Bronchial epithelial cell (primary cell): ENCODE data around the gene TADA2A. TPM values are rescaled to one million over a fixed set of nuclear protein-coding genes. Genes with fewer than 3 reads are reported as not detected.
A peak's percentile ranks its signal among the peaks of the same experiment; 100 is the strongest.

Experiments used
- DNase-seq: peaks from one replicate; pipeline ENCODE4 v3.0.0-alpha.2; 2010; ENCODE audit warnings: low read depth
- FAIRE-seq: peaks from 2 replicates; lab custom pipeline; 2011; peaks lifted over from hg19 to GRCh38; lab: Jason Lieb, UNC
- H3K27me3 ChIP-seq: 2 replicates; pipeline ENCODE4 v1.5.1; 2011; ENCODE audit warnings: low read length; ENCODE audit not compliant: control insufficient read depth, insufficient read depth
- H3K36me3 ChIP-seq: 2 replicates; pipeline ENCODE4 v1.5.1; 2011; ENCODE audit warnings: low read length; ENCODE audit not compliant: control insufficient read depth, insufficient read depth
- H3K4me3 ChIP-seq: 2 replicates; pipeline ENCODE4 v1.5.1; 2011; ENCODE audit warnings: mild to moderate bottlenecking, low read depth, low read length, control low read depth
- total RNA-seq: library from RNA; depleted of rRNA; stranded (reverse); fragments of >200 nt; gene quantifications from 2 replicates; pipeline ENCODE4 v1.2.1, GENCODE V29; 2014
- TF ChIP-seq, protein P1 (sequence below): IDR thresholded peaks from 2 replicates; pipeline ENCODE4 v1.5.1; 2011; ENCODE audit warnings: mild to moderate bottlenecking, moderate library complexity, low read length, control low read depth, inconsistent platforms; ENCODE audit not compliant: insufficient read depth, severe bottlenecking

Gene TADA2A
- total RNA-seq, 1 donor from 2014 or later = 15.8 TPM

DNA sequence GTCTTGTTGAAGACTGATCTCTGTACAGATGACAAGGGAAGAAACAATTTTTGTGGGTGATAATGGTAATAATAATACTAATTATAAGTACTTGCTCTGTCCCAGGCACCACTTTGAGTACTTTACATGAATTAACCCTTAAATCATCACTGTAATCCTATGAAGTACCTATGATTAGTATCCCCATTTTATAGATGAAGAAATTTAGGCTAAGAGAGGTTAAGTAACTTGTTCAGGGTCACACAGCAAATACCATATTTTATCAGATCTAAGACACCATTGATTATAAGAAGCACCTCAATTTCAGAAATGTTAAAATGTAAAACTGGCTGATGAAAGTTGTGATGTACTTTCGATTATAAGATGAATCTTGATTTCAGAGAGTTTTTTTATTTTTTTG, 18.6 kb downstream of the TADA2A start:
- peaks cover 7% of the 10 kb centered on the region for H3K36me3 ChIP-seq
- FAIRE-seq = no peak
- DNase-seq = no peak
- TF ChIP-seq, protein P1, sequence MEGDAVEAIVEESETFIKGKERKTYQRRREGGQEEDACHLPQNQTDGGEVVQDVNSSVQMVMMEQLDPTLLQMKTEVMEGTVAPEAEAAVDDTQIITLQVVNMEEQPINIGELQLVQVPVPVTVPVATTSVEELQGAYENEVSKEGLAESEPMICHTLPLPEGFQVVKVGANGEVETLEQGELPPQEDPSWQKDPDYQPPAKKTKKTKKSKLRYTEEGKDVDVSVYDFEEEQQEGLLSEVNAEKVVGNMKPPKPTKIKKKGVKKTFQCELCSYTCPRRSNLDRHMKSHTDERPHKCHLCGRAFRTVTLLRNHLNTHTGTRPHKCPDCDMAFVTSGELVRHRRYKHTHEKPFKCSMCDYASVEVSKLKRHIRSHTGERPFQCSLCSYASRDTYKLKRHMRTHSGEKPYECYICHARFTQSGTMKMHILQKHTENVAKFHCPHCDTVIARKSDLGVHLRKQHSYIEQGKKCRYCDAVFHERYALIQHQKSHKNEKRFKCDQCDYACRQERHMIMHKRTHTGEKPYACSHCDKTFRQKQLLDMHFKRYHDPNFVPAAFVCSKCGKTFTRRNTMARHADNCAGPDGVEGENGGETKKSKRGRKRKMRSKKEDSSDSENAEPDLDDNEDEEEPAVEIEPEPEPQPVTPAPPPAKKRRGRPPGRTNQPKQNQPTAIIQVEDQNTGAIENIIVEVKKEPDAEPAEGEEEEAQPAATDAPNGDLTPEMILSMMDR = no peak
- no peaks in the 10 kb centered on the region for H3K27me3 ChIP-seq
- no peak overlapping the region for H3K4me3 ChIP-seq

DNA sequence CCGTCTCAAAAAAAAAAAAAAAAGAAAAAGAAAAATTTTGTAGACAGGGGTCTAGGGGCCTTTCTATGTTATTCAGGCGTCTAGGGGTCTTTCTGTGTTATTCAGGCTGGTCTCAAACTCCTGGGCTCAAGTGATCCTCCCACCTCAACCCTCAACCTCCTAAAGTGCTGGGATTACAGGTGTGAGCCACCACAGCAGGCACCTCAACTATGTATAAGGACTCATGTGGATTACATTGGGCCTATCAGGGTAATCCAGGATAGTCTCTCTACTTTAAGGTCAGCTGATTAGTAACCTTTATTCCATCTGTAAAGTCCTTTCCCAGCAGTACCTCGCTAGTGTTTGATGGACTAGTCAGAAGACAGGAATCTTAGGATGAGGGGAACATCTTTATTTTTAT, 22.4 kb downstream of the TADA2A start:
- Histone ChIP-seq H3K4me3 (no peak overlapping the region), H3K27me3 (no peaks in the 10 kb centered on the region), H3K36me3 (peaks cover 9% of the 10 kb centered on the region)
- TF ChIP-seq, protein P1 = no peak
- DNase-seq (no peak), FAIRE-seq (no peak)

DNA sequence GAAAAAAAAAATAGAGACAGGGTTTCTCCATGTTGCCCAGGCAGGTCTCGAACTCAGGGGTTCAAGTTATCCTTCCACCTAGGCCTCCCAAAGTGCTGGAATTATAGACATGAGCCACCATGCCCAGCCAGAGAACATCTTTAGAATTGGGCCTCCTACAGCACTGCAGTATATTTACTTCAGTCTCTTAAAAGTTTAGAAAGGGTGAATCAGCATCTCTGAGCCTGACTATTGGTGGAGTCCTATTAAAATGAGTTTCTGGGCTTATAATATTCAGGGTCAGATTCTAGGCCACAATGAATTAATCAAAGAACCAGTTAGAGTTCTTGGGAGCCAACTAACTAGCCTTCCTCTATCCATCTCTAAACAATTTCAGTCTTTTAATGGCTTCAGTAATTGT, 22.8 kb downstream of the TADA2A start:
- peaks cover 9% of the 10 kb centered on the region for H3K36me3 ChIP-seq
- H3K4me3 ChIP-seq = no peak overlapping the region
- H3K27me3 ChIP-seq = no peaks in the 10 kb centered on the region
- no peak for FAIRE-seq
- DNase-seq = peak; percentile 46
- TF ChIP-seq, protein P1 = no peak

DNA sequence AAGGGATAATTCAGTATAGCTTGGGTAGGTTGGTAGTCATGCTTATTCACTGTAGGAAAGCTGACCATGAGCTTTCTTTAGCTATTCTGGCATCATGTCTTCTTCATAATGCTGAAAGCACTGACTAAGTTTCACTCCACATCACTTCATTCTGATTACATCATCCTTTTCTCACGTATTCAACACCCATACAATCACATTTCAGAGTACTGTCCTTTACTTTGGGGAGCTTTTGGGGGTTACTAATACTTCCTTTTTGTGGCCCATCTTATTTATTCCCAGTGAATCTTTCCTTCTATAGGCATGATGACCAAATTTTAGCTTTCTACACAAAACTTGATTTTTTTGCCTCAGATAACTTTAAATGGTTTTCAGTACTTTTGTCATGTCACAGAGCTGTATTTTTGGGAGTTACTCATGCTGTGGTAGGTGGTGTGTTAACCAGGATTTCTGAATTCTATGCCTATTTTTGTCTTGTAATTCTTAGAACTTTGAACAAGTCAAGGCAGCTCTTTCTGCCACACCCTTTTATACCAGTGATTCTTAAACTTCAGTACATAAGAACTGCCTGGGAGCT, 23.5 kb downstream of the TADA2A start:
- Histone ChIP-seq H3K36me3 (peaks cover 9% of the 10 kb centered on the region), H3K4me3 (no peak overlapping the region)
- peak; percentile 98 for DNase-seq

DNA sequence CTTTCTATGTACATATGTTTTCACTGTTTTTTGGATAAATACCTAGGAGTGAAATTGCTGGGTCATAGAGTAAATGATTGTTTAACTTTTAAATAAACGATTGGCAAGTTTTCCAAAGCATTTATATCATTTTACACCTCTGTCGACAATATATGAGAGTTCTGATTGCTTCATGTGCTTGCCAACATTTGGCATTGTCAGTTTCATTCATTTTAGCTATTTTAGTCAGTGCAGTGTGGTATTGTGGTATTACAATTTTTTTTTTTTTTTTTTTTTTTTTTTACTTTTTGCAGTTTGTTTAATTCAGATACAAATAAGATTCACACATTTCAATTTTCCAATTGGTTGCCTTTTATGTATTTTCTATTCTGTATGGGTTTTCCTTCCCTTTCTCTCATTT, 26.0 kb downstream of the TADA2A start:
- H3K27me3 ChIP-seq = no peaks in the 10 kb centered on the region
- DNase-seq (no peak), FAIRE-seq (no peak)
- H3K36me3 ChIP-seq = peaks cover 4% of the 10 kb centered on the region
- H3K4me3 ChIP-seq = no peak overlapping the region
- TF ChIP-seq, protein P1 = no peak

More for the DNA sequence above, 23.5 kb downstream of the TADA2A start:
- FAIRE-seq = no peak
- TF ChIP-seq, protein P1 = no peak
- H3K27me3 ChIP-seq = no peaks in the 10 kb centered on the region

DNA sequence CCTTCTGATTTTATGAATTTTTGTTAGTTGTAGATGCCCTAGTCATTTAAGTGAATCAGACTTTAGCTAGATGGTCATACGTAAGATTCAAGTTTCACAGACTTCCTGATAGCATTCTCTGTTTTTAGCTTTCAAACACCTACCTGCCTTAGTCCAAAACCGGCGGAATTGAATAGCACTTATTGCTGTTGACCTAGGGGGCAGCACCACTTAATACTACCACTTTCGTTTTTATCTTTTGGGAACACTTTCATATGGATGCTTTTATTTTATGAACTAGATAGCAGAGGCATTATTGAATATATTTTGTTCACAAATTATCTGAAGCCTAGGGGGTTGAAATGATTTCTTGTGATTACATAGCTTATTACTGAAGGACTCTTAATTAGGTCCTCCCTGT, 31.5 kb downstream of the TADA2A start:
- no peak for FAIRE-seq

More for the DNA sequence above, 31.5 kb downstream of the TADA2A start:
- TF ChIP-seq, protein P1 = peak; percentile 33
- Histone ChIP-seq H3K36me3 (peaks cover 11% of the 10 kb centered on the region), H3K27me3 (no peaks in the 10 kb centered on the region), H3K4me3 (no peak overlapping the region)
- peak; percentile 21 for DNase-seq
